ENCODE data around the gene OTUB1. TPM values are rescaled to one million over a fixed set of nuclear protein-coding genes. Genes with fewer than 3 reads are reported as not detected.
A peak's percentile ranks its signal among the peaks of the same experiment; 100 is the strongest.

The OTUB1 gene
- total and polyA plus RNA-seq, 2 experiments from 2014 or later: 48.3 to 123 TPM

- DNase-seq: no peak
- 47 to 53% methylated on average over 10 of the region's 10 CpGs for WGBS, 2 experiments (ENCODE audit: low coverage in 1 of 2, low lambda C conversion rate in 2 of 2, missing lambda C conversion rate in 2 of 2)
- Histone ChIP-seq H3K4me2 (ENCODE audit: unreplicated experiment) (no peak overlapping the region), H2AFZ (no peak overlapping the region), H4K20me1 (ENCODE audit: insufficient read depth) (no peaks in the 10 kb centered on the region), H3K4me3 (no peak overlapping the region), H3K9me3 (ENCODE audit: low read depth) (no peaks in the 10 kb centered on the region), H3K27me3 (replicated peaks; ENCODE audit: insufficient read depth) (no peaks in the 10 kb centered on the region), H3F3A (ENCODE audit: insufficient read depth) (no peaks in the 10 kb centered on the region), H3K36me3 (ENCODE audit: low read depth) (no peaks in the 10 kb centered on the region), H3K4me1 (ENCODE audit: insufficient read depth) (peaks cover 14% of the 10 kb centered on the region), H3K9ac (no peak overlapping the region), H3K79me2 (ENCODE audit: insufficient read depth) (peaks cover 87% of the 10 kb centered on the region), H3K27ac (no peak overlapping the region), H3K9me2 (ENCODE audit: insufficient read depth) (no peaks in the 10 kb centered on the region)
- TF ChIP-seq EZH2phosphoT487 (IDR thresholded peaks at IDR 0.05; ENCODE audit: insufficient read depth, low read depth) (no peak), EZH2 (IDR thresholded peaks at IDR 0.05; ENCODE audit: insufficient read depth, poor library complexity, severe bottlenecking) (no peak)
- in situ Hi-C loops (cut with MboI): no loop called here
These were observed 7.5 kb upstream of the OTUB1 start for GRCh38 chr11:63978551-63979239.

GRCh38 chr11:63979426-63979825 is 6.8 kb upstream of the OTUB1 start:
- TF ChIP-seq EZH2 (IDR thresholded peaks at IDR 0.05; ENCODE audit: insufficient read depth, poor library complexity, severe bottlenecking) (no peak), EZH2phosphoT487 (IDR thresholded peaks at IDR 0.05; ENCODE audit: insufficient read depth, low read depth) (no peak)
- WGBS, 2 experiments (ENCODE audit: low coverage in 1 of 2, low lambda C conversion rate in 2 of 2, missing lambda C conversion rate in 2 of 2): 88 to 89% methylated on average over 5 of the region's 5 CpGs
- Histone ChIP-seq H3K9me2 (ENCODE audit: insufficient read depth) (no peaks in the 10 kb centered on the region), H3K9me3 (ENCODE audit: low read depth) (no peaks in the 10 kb centered on the region), H3K4me1 (ENCODE audit: insufficient read depth) (peaks cover 14% of the 10 kb centered on the region), H3K4me2 (ENCODE audit: unreplicated experiment) (no peak overlapping the region), H3K27ac (no peak overlapping the region), H3K9ac (no peak overlapping the region), H3K27me3 (replicated peaks; ENCODE audit: insufficient read depth) (no peaks in the 10 kb centered on the region), H2AFZ (no peak overlapping the region), H3K79me2 (ENCODE audit: insufficient read depth) (peaks cover 93% of the 10 kb centered on the region), H4K20me1 (ENCODE audit: insufficient read depth) (no peaks in the 10 kb centered on the region), H3K4me3 (no peak overlapping the region), H3K36me3 (ENCODE audit: low read depth) (no peaks in the 10 kb centered on the region), H3F3A (ENCODE audit: insufficient read depth) (no peaks in the 10 kb centered on the region)
- no peak for DNase-seq
- in situ Hi-C loops (cut with MboI): no loop called here

DNA sequence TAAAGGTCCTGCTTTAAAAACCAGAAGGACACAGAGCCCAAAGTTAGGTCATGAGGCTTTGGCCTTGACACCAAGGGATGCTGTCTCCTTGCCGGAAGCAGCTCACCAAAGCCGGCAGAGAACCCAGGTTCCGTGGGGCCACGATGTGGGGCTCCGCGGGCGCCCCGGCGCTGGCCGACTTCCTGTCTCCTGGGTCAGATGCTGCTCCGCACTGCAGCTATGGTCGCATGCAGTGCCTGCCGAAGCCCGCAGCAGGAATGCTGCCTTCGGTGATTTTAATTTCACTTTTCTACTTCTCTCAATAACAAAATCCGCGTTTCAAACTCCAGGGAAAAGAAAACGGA is 454 bp upstream of the OTUB1 start:
- DNase-seq: peak; percentile 67
- no peaks in the 10 kb centered on the region for H4K20me1 ChIP-seq (ENCODE audit: insufficient read depth)
- H3F3A ChIP-seq (ENCODE audit: insufficient read depth): no peaks in the 10 kb centered on the region; the same call in 1 of the 2 replicates
- in situ Hi-C loops (cut with MboI): no loop called here
- H3K36me3 ChIP-seq (ENCODE audit: low read depth): no peaks in the 10 kb centered on the region
- no peak for TF ChIP-seq EZH2 (IDR thresholded peaks at IDR 0.05; ENCODE audit: insufficient read depth, poor library complexity, severe bottlenecking)
- no peak for TF ChIP-seq EZH2phosphoT487 (IDR thresholded peaks at IDR 0.05; ENCODE audit: insufficient read depth, low read depth)
- H3K4me2 ChIP-seq (ENCODE audit: unreplicated experiment): peak overlapping the region; percentile 95
- H3K9me2 ChIP-seq (ENCODE audit: insufficient read depth): no peaks in the 10 kb centered on the region
- H3K9ac ChIP-seq: peak overlapping the region; percentile 91
- H2AFZ ChIP-seq: peak overlapping the region; percentile 86
- peak overlapping the region; percentile 71 for H3K27ac ChIP-seq
- no peaks in the 10 kb centered on the region for H3K9me3 ChIP-seq (ENCODE audit: low read depth)
- no peaks in the 10 kb centered on the region for H3K27me3 ChIP-seq (replicated peaks; ENCODE audit: insufficient read depth)
- peaks cover 85% of the 10 kb centered on the region for H3K79me2 ChIP-seq (ENCODE audit: insufficient read depth)
- H3K4me1 ChIP-seq (ENCODE audit: insufficient read depth): peaks cover 14% of the 10 kb centered on the region
- 1 to 3% methylated on average over 18 of the region's 18 CpGs for WGBS, 2 experiments (ENCODE audit: low coverage in 1 of 2, low lambda C conversion rate in 2 of 2, missing lambda C conversion rate in 2 of 2)
- peak overlapping the region; percentile 74 for H3K4me3 ChIP-seq

- Histone ChIP-seq H4K20me1 (ENCODE audit: insufficient read depth) (no peaks in the 10 kb centered on the region), H2AFZ (peak overlapping the region; percentile 86), H3F3A (ENCODE audit: insufficient read depth) (no peaks in the 10 kb centered on the region; the same call in 1 of the 2 replicates), H3K79me2 (ENCODE audit: insufficient read depth) (peaks cover 85% of the 10 kb centered on the region), H3K4me2 (ENCODE audit: unreplicated experiment) (peak overlapping the region; percentile 95), H3K9ac (peak overlapping the region; percentile 91), H3K9me3 (ENCODE audit: low read depth) (no peaks in the 10 kb centered on the region), H3K9me2 (ENCODE audit: insufficient read depth) (no peaks in the 10 kb centered on the region), H3K27me3 (replicated peaks; ENCODE audit: insufficient read depth) (no peaks in the 10 kb centered on the region), H3K4me1 (ENCODE audit: insufficient read depth) (peaks cover 14% of the 10 kb centered on the region), H3K27ac (peak overlapping the region; percentile 71; the same call in 1 of the 2 replicates), H3K36me3 (ENCODE audit: low read depth) (no peaks in the 10 kb centered on the region), H3K4me3 (peak overlapping the region; percentile 74)
- TF ChIP-seq EZH2phosphoT487 (IDR thresholded peaks at IDR 0.05; ENCODE audit: insufficient read depth, low read depth): no peak
- TF ChIP-seq EZH2 (IDR thresholded peaks at IDR 0.05; ENCODE audit: insufficient read depth, poor library complexity, severe bottlenecking): no peak
- DNase-seq: peak; percentile 15
- 20 to 21% methylated on average over 25 of the region's 25 CpGs for WGBS, 2 experiments (ENCODE audit: low coverage in 1 of 2, low lambda C conversion rate in 2 of 2, missing lambda C conversion rate in 2 of 2)
- in situ Hi-C loops (cut with MboI): no loop called here
These were observed 785 bp downstream of the OTUB1 start for GRCh38 chr11:63986932-63987513.
